NCI-H146 treated with DMSO at 0.1 percent for 48 hours (cell line): ENCODE data around the gene ALOX12B.
"Not testable (repeated sequence)": the region's sequence is repeated elsewhere in the genome, so short reads cannot be mapped to it uniquely, and the experiment has no call there.

Source experiments
- DNase-seq: peaks from one replicate; lab custom pipeline; 2025; ENCODE audit not compliant: unreplicated experiment; lab: John Stamatoyannopoulos, UW

Gene ALOX12B

GRCh38 chr17:8066841-8067775, 20.4 kb downstream of the ALOX12B start:
- DNase-seq = no peak

- DNase-seq = no peak
Observed at GRCh38 chr17:8064561-8065019, 22.9 kb downstream of the ALOX12B start.

GRCh38 chr17:8063761-8064534, 23.6 kb downstream of the ALOX12B start:
- DNase-seq = no peak

GRCh38 chr17:8062807-8063483, 24.6 kb downstream of the ALOX12B start:
- DNase-seq = peak; percentile 10

GRCh38 chr17:8062435-8062806, 25.1 kb downstream of the ALOX12B start:
- no peak for DNase-seq

GRCh38 chr17:8061851-8062250, 25.7 kb downstream of the ALOX12B start:
- DNase-seq = not testable (repeated sequence)

GRCh38 chr17:8060274-8060673, 27.2 kb downstream of the ALOX12B start:
- peak; percentile 56 for DNase-seq

- no peak for DNase-seq
Observed at GRCh38 chr17:8059131-8059530, 28.4 kb downstream of the ALOX12B start.

GRCh38 chr17:8057691-8058114, 29.8 kb downstream of the ALOX12B start:
- DNase-seq = peak; percentile 66

GRCh38 chr17:8056976-8057625, 30.4 kb downstream of the ALOX12B start:
- DNase-seq = no peak

- peak; percentile 79 for DNase-seq
Observed at GRCh38 chr17:8056232-8056975, 31.1 kb downstream of the ALOX12B start.

- no peak for DNase-seq
Observed at GRCh38 chr17:8055851-8056231, 31.7 kb downstream of the ALOX12B start.

- no peak for DNase-seq
Observed at GRCh38 chr17:8053600-8053999, 33.9 kb downstream of the ALOX12B start.

- no peak for DNase-seq
Observed at GRCh38 chr17:8052256-8053252, 35.0 kb downstream of the ALOX12B start.

- DNase-seq = no peak
Observed at GRCh38 chr17:8051831-8052230, 35.7 kb downstream of the ALOX12B start.

GRCh38 chr17:8048736-8049135, 38.8 kb downstream of the ALOX12B start:
- no peak for DNase-seq

- DNase-seq = no peak
Observed at GRCh38 chr17:8048236-8048635, 39.3 kb downstream of the ALOX12B start.

- DNase-seq = no peak
Observed at GRCh38 chr17:8047769-8048110, 39.8 kb downstream of the ALOX12B start.
